ENCODE measurements around the gene MCHR1.

- TF ChIP-seq CTCF (IDR thresholded peaks at IDR 0.05) (no peak), POLR2AphosphoS5 (IDR thresholded peaks at IDR 0.05) (no peak), POLR2A (IDR thresholded peaks at IDR 0.05; ENCODE audit: low read depth) (no peak)
Measured at GRCh38 chr22:40660730-40661129, 18.6 kb upstream of the MCHR1 start.

Measured in esophagus muscularis mucosa (tissue), 3 donors.